T47D (cell line): ENCODE results near the gene FBLN2.
A peak's percentile ranks its signal among the peaks of the same experiment; 100 is the strongest.

ENCODE experiments used
- DNase-seq, 2 experiments: peaks; one replicate each; pipeline versions ENCODE4 v3.0.0 to v3.0.0-alpha.2; 2011 to 2012; ENCODE audit warnings: low read depth in 1 of 2, low spot score in 1 of 2
- JUND ChIP-seq: IDR thresholded peaks from 2 replicates; pipeline ENCODE4 v1.6.1; 2012; ENCODE audit warnings: low read depth
- in situ Hi-C: cut with HindIII; loops from 2 replicates; pipeline ENCODE4 v1.10.0; 2016; ENCODE audit warnings: low sequenced_read_pairs, low pct_unique_long_range_greater_than_20kb

Gene FBLN2

DNA sequence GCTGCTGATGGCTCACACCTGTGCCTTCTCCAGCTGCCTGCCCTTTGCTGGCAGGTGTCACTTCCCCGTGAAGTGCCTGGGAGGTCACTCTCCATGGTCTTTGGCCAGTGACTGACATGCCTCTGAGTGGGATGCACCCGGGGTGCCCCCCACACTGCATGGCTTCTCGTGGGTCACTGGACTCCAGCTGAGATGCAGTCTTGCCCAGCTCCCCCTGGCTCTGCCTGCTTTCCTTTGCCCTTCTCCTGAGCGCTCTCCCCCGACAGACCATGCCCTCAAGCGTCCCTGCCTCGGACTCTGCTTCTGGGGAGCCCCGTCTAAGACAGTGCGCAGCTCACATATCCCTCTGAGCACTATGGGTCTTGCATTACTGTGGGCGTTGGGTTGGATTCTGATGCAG is 14.4 kb downstream of the FBLN2 start:
- no peak for DNase-seq
- no peak for TF ChIP-seq JUND
- in situ Hi-C loops: no loop called here

DNA sequence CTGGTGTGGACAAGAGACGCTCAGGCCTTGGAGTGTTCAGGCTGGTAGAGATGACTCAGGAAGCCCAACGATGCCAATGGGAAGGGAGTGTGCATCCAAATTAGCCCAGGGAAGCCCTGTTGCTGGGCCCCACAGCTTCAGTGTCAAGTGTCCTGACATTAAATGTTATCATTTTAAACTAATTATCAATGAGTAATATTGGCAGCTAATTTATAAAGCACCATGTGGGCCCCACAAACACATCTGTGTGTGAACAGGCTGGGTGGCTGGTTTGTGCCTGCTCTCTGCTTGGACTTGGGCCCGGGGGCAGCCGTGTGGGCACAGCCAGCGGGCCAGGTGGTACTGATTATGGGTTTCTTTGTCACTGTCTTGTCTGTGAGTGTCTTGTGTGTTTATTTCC is 15.0 kb downstream of the FBLN2 start:
- TF ChIP-seq JUND: no peak
- no peak for DNase-seq
- in situ Hi-C loops: no loop called here

DNA sequence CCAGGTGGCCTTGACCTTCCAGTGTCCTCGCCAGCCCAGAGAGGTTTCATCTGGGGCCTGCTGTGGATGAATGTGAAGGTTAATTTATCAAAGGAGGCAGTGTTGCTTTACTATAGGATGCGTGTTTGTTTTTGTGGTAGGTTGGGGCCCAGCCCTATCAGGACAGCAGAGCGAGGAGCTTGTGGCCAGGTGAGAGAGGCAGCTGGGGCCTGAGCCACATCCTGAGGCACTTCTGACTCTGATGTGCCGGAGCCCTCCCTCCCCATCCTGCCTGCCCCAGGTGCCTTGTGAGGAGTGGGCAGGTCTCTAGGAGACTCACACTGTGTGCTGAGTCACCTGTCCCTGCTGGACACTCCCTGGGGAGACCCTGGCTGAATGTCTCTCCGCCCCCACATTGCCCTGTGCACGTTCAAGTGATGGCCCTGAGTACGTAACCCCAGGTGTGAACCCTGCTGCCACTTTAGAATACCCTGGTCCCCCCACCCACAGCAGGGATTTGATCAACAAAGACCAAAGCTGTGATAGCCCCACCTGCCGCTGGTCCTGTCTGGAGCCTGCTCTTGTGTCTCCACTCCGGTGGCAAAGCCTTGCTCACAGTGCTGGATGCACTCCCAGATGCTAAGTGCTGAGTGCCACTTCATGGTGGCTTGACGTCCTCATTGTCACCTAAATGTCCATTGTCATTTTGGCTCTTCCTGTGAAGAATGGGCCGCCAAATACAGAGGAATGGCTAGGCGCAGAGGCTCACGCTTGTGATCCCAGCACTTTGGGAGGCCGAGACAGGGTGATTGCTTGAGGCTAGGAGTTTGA is 16.0 kb downstream of the FBLN2 start:
- DNase-seq: no peak
- in situ Hi-C loops: no loop called here
- TF ChIP-seq JUND: no peak

DNA sequence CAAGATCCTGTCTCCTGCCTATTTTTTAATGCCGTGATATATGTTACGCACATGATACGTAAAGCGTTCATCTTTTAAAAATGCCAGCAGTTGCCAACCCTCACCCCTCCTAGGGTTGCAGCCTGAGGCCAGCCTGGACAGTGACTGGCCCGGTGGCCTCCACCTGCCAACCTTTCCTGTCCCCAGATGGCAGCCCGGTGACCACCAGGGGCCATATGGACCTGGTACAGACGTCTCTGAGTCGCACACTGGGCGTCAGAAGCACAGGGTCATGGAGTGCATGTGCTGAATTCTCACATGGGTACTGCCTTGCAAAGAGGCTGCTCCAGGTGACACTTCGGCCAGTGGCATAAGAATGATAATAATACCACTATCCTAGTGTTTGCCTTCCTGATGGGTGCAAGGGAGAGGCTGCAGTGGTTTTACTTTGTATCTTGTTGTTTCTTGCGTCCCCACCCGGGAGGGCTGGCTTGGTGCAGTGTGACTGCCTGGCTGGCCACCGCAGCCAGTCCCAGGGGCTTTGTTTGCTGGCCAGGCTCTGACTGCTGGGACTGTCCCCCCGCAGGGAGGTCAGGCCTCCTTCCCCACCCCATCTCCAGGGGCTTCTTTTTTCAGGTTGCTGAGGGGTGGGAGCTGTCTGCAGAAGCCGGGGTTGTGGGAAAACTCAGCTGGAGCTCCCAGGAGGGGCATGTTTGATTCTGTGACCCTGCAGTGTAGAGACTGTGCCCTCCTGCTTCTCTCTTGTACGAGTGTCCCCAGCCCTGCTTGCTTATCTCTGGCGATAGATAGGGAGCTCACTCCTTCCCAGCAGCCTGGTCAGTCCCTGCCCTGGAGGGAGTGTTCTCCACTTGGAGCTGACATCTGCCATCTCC is 16.9 kb downstream of the FBLN2 start:
- TF ChIP-seq JUND: no peak
- no peak for DNase-seq
- in situ Hi-C loops: no loop called here

DNA sequence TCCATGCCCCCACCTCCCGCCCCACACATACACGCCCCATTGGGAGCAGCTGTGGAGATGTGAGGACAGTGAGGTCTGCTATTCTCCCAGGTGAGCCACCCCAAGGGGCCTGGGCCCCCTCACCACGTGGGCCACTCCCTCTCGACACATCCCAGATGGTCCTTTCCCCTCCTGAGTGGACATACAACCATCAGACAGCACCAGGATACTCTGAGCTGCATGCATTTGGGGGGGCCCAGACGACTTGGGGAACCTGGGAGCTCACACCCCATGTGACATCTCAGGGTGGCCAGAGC is 17.5 kb downstream of the FBLN2 start:
- DNase-seq: no peak
- in situ Hi-C loops: no loop called here
- no peak for TF ChIP-seq JUND

DNA sequence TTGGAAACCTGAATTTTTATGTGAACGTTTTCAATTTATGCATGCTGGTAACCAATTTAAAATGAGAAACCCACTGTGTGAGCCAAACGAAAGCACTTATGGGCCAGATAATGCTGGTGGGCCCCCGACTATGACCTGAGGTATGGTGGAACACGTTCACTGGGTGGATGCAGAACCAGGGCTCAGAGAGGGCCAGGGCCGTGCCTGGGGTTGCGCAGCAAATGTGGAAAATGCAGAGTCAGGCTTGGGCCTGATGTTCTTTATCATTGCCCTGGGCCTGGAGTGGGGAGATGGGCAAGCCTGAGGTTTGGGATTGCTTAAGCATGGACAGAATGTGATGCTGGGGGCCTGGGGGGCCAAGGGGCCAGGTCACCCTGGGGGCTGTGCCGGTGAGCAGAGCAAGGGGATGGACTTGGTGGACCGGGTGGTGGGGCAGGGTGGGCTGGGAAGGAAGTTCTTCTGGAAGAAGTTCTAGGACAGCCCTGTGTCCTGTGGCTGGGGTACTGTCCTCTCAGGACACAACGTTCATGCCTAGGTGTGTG is 17.9 kb downstream of the FBLN2 start:
- TF ChIP-seq JUND: no peak
- in situ Hi-C loops: no loop called here
- no peak for DNase-seq

DNA sequence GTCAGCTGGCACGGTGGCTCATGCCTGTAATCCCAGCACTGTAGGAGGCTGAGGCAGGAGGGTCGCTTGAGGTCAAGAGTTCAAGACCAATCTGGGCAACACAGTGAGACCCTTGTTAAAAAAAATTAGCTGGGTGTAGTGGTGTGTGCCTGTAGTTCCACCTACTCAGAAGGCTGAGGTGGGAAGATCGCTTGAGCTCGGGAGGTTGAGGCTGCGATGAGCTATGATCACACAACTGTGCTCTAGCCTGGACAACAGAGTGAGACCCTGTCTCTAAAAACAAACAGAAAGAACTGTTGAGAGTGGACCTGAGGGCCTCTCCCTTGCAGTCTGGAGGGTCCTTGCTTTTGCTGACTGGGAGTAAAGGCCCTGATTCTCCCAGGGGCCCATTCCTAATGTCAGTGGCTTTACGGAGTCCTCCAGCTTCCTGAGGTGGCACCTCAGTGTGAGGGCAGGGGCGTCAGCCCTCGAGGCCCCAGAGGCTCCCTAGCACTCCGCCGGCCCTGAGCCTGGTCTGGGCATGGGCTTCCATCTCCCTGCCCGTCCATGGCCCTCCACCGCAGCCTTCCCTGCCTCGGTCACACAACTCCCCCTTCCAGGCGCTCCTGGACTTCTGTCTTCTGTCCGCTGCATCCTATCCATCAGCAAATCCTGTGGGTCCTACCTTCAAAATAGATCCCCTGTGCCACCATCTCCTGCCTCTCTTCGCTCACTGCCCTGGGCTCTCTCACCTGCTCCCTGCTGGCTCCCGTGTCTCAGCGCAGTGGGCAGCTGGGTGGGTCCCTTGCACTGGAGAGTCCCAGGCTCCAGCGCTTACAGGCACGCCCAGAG is 19.0 kb downstream of the FBLN2 start:
- in situ Hi-C loops: no loop called here
- DNase-seq: no peak

DNA sequence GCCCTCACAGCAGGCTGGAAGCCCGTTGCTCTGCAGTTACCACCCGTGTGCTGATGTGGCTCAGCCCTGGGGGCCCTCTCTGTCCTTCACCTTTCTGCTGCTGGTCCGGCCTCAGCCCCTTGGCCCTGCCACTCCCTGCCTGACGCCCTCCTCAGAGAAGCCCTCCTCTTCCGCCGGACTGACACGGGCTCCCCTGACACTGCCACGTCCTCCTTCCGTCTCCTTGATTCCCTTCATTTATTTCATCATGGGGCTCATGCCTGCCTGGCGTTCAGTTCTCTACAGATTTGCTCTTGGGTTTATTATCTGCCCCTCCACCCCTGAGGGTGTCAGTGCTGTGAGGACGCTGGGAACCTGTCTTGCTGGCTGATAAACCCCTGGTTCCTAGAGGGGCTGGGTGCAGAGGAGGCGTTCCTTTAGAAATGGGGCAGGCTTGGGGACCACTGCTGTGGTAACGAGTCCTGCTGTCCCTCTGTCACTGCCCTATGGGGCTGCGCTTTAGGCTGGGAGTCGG is 19.6 kb downstream of the FBLN2 start:
- in situ Hi-C loops: no loop called here
- no peak for TF ChIP-seq JUND
- no peak for DNase-seq

More for the DNA sequence above, 19.0 kb downstream of the FBLN2 start:
- no peak for TF ChIP-seq JUND

DNA sequence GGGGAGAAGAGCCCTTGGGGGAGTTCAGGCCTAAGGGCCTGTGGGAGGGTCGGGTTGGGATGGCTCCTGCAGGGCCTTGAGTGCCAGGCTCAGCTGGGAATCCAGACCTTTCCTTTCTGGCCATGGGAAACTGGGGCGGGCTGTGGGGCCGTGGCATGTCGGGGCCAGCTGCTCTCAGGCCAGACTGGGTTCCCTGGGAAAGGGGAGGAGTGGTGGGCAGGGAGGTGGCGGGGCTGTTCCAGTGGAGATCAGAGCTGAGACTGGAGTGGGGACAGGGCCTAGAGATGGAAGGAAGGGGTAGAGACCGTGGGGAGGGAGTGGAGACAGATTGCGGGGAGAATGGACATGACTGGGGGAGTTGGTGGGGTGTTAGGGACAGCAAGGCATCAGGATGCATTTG is 20.3 kb downstream of the FBLN2 start:
- in situ Hi-C loops: no loop called here
- TF ChIP-seq JUND: no peak
- no peak for DNase-seq

DNA sequence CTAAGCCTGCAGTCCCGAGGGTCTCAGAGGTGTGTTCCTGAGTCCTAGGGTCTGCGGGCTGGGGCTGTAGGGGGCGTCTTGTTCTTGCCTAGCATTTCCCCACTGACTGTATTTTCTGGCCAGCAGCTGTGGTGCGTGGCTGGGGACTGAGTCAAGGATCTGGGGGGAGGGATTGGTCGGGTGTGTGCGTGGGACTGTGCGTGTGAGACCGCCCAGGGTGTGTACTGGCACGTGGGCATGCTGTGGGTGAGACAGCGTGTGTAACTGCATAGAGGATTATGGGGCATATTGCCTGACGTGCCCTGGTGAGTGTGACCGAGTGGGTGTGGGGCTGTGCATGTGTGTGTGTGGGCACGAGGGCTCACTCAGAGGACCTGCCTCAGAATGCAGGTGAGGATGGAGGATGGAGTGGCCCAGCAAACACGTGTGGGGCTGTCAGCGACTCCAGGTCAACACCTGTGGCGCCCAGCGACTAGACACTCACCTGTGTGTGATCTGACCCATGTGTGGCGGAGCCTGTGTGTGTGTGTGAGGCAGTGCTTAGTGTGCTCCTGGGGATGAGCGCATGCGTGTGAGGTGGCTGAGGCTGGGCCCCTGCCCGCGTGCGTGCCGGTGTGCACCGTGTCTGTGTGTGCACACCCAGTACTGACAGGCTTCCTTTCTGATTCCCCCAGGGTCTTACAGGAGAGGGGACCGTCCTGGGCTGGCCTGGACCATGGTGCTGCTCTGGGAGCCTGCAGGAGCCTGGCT is 20.9 kb downstream of the FBLN2 start:
- no peak for TF ChIP-seq JUND
- in situ Hi-C loops: no loop called here

DNA sequence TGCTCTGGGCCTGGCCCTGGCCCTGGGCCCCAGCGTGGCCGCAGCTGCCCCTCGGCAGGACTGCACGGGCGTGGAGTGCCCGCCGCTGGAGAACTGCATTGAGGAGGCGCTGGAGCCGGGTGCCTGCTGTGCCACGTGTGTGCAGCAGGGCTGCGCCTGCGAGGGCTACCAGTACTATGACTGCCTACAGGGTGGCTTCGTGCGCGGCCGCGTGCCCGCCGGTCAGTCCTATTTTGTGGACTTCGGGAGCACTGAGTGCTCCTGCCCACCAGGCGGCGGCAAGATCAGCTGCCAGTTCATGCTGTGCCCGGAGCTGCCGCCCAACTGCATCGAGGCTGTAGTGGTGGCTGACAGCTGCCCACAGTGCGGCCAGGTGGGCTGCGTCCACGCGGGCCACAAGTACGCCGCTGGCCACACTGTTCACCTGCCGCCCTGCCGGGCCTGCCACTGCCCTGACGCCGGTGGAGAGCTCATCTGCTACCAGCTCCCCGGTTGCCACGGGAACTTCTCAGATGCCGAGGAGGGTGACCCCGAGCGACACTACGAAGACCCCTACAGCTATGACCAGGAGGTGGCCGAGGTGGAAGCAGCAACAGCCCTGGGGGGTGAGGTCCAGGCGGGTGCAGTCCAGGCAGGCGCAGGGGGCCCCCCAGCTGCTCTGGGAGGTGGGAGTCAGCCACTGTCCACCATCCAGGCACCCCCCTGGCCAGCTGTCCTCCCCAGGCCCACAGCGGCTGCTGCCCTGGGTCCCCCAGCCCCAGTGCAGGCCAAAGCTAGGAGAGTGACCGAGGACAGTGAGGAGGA is 21.7 kb downstream of the FBLN2 start:
- in situ Hi-C loops: no loop called here
- TF ChIP-seq JUND: no peak
- DNase-seq: peak in 1 of 2 experiments; percentile 35

More for the DNA sequence above, 20.9 kb downstream of the FBLN2 start:
- no peak for DNase-seq
